CD1c-positive myeloid dendritic cell (primary cell): Measurements from ENCODE around the gene MOSPD2.

Source experiments
- DNase-seq: peaks from one replicate; pipeline ENCODE4 v3.0.0-alpha.2; 2016; ENCODE audit errors: extremely low spot score

MOSPD2 gene

DNA sequence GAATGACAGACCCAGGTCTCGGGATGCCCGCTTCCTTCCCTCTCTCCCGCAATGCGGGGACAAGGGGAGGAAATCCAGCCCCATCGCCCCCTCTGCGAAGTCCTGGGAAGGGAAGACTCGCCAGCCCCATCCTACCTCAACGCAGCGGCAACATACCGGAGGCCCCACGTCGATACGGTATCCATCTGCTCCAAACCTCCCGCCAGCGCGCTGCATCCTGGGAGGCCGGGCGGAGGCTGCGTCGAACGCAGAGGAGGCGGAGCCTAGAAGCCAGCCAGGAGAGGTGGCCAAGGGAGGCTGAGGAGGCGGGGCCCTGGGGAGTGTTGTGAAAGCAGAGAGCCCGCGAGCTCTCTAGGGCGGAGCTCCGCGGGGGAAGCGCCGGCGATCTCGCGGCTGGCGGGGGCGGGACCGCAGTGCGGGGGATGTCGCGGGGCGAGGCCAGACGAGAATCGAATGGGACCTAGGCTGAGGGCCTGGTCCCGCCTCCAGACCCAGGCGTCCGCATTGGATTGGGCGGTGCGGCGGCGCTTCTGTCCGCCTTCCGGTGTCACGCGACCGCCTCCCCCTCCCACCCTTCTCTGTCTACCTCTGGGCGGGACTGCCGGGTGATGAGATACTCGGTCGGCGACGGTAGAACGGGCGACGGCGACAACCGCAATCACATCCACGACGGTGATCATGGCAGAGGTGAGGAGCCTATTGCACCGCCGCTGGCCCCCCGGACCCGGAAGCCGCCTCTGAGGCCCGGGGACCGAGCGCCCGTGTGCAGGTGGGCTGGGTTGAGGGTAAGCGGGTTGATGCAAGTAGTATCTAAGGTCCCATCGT, at the start of gene MOSPD2, which contains the start of gene FANCB:
TSS of gene MOSPD2 (plus strand) at position 571 of the 825 bp plus-strand sequence. CDS start at position 679, 108 bp downstream.
TSS of gene FANCB (minus strand) at position 219 of the 825 bp plus-strand sequence. CDS start 7,559 bp downstream, outside the sequence.
- DNase-seq: peak; percentile 94

DNA sequence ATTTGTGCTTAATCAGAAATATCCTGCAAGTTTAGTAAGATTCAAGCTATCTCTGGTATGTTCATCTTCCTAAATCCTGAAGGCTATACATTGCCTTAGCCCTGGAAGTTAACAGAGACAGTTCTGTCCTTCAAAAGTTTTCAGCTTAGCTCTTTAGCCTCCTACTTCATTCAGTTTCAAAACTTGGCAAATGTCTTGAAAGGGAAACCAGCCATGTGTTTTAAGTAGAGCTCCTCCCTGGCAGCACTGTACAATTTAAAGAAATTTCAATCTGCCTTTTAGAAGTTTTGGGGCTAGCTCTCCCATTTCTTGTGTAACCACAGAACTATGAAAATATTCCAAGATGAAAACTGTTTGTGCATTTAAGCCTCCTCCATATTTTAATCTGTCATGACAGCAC, 47.4 kb upstream of the MOSPD2 start:
- no peak for DNase-seq

DNA sequence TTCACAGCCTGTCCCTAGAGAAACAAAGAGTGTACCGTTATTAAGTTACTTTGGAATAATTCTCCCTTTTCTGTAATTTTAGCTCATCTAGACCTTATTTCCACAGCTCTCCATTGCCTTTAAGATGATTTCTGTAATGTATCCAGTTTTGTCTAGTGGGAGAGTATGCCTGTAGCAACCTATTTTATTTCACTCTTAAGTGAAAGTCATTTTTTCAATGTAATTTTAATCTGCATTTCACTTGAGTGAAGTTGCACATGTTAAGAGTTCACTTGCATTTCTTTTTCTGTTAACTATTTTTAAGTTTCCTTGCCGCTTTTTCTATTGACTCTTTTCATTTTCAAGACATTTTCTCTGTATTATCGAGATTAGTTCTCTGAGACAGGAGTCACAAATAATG, 46.9 kb upstream of the MOSPD2 start:
- DNase-seq: no peak

DNA sequence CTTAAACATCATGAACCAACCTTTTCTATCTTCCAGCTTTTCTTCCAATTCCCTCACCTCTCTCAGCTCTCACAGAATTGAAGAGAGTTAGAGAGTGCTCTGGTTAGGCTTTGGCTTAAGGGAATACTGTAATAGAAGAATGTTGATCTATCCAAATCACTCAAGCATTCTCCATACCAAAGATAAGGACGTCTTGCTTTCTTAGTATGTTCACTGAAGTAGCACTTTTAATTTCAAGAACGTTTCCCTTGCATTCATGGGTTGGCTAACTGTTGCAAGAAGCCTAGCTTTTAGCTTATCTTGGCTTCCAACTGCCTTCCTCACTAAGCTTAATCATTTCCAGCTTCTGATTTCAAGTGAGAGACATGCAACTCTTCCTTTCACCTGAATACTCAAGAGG, 43.6 kb upstream of the MOSPD2 start:
- no peak for DNase-seq

DNA sequence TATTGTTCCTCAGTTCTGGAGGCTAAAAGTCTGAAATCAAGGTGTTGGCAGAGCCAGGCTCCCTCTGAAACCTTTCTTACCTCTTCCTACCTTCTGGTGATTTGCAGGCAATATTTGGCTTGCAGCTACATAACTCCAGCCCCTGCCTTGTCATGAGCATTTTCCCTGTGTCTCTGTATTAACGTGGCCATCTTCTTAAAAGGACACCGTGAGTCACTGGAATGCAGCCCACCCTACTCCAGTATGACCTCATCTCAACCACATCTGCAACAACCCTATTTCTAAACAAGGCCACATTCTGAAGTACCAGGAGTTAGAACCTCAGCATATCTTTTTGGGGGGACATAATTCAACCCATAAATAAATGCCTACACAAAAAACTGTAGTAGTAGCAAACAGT, 41.1 kb upstream of the MOSPD2 start:
- DNase-seq: no peak

DNA sequence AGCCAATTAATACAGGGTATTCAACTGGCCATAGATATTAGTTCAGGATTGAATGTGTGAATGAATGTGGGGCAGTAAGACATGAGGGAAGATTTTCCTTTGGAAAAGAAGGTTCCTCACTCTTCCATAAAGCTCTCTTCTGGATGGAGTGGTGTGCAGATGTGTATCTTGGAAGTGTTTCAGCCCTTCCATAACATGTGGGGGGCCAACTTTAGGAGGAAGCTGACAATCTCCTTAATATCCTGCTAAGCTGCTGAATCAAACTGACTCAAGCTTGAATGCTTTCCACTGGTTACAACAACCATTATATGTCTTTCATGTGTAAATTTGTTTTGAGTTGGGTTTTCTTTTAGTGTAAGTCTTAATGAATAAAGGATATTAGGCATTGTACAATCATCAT, 40.6 kb upstream of the MOSPD2 start:
- DNase-seq: no peak

DNA sequence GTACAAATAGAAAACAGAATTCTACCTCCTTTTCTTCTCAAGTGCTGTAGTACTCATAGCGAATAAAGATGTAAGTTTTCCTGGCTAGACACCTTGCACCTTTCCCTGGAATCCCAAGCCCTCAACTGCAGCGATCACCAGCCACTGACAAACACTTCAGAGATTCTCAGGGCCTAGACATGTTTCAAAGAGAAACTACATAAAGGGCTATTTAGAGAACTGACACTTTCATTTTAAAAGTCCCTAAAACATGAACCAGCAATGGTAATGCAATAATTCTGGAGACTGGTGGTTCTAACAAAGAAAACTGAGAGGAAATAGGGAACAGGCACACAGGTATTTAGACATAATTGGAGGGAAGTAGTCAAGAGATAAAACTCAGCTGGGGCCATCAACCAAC, 36.1 kb upstream of the MOSPD2 start:
- DNase-seq: no peak

DNA sequence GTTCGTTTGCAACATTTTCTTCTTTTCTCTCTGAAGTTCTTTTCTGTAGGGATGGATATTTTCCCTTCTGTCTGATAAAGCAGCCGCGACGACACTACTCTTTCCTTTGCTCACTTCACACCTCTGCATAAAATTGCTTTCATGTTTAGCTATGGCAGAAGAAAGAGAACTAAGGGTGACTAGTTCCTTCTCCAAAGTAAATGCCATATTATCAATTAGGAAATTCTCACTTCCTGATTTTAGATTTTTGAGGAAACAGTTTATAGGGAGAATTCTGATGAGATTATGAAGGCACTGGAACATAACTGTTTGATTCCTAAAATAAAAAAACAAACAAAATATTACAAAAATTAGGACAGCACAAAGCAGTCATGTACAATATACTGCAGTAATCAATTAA, 29.6 kb upstream of the MOSPD2 start:
- peak; percentile 61 for DNase-seq

DNA sequence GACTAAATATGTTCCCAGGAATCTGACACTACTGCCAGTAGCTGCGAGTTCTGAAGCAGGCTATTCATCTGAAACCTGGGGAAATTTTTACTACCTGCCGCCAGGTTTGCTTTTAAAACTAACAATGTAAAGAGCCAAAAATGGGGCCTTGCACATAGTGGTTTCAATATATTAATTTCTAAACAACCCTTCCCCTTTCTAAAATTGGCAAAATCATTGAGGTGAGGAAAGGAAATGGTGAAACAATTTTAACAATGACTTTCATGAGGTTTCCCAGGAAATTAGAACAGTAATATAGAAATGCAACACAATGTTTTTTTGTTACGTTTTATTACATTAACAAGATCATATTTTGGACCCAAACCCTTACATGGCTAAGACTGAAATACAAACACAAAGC, 21.7 kb upstream of the MOSPD2 start:
- peak; percentile 22 for DNase-seq

DNA sequence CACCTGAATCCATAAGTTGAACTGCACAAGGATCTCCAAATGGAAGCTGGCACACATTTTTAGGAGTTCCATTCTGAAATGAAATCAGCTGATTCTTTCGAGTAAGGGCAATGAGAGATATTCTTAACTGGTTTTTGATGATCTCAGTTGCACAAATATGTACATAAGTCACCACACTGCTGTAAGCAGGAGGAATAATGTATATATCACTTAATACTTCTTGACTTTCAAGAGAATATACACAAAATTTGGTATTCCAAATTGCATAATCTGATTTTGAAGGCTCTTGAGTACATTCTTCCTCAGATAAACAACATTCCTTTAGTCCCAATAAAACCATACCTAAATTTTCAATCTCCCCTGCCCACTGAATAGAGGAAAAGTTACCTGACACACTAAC, 8.6 kb upstream of the MOSPD2 start:
- DNase-seq: no peak

DNA sequence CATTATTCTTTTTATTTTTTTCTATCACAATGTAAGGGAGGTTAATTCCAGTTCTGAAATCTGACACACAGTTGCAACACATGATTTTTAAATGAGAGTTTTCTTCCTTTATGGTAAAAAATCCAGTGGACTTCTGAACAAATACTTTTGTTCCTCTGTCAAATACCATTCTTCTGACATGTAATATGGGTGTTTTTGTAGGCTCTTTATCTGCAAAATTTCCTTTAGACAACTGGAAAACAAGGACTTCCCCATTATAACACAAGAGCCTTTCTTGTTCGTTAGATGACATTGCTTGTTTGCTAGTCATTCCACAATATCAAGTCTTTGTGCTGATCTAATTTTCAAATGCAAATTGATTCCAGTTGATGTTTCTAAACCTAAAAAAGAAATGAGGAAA, 8.0 kb upstream of the MOSPD2 start:
- no peak for DNase-seq

DNA sequence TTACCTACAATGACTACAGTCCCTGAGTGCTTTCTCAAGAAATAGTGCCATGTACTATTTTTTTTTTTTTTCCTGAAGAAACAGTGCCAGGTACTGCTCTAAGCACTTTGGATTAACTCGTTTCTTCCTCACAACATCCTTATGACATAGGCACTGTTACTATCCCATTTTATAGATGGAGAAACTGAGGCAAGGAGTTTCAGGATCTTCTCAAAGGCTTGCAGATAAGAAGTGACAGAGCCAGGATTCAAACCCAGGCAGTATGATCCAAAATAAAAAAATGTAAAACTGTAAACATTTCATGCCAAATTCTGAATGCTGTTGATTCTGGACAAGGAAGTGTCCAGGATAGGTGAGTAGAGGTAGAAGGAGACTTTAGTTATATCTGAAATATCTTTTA, 1.5 kb upstream of the MOSPD2 start:
- no peak for DNase-seq

DNA sequence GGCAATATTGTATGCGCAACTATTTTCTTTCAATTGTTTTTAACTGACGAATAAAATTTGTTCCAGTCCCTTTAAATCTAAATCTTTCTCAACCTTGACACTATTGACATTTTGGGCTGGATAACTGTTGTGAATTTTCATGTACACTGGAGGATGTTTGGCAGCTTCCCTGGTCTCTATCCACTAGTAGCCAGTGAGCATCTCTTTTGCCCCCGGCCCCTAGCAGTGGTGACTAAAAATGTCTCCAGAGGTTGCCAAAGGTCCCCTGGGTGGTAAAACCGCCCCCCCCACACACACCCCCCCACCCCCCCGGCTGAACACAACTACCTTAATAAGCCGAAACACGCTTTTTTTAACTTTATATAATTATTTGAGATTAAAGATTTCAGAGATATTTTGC, 866 bp upstream of the MOSPD2 start:
- DNase-seq: no peak

DNA sequence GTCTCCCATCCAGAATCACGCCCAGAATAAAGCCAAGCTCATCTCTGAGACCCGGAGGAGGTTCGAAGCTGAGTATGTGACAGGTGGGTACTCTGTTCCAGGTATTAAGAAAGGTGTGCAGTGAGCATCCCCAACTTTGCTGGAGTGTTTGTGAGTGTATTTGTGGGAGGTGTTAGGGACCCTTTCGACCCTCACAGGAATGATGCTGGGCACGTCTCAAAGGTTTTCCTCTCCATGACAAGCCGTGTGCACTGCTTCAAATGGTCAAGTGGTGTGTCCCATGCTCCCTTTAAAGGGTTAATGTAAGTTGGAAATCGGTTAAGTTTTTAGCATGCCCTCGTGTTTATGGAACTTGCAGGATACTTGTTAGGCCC, 442 bp downstream of the MOSPD2 start:
- DNase-seq: no peak

DNA sequence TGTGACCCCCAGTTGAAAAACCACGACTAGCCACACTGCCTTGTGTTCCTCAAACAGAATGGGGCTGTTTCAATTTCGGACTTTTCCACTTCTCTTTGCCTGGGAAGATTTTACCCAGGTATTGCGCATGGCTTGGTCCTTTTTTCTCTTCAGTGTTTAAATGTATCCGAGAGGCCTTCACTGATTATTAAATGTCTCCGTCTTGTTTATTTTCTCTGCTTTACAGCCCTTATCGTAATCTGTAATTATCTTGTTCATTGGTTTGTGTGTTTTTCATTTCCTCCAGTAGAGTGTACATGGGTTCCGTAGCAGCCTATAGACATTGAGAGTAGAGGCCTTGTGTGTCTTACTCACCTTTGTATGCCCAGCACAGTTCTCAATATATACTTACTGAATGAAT, 2.4 kb downstream of the MOSPD2 start:
- no peak for DNase-seq

DNA sequence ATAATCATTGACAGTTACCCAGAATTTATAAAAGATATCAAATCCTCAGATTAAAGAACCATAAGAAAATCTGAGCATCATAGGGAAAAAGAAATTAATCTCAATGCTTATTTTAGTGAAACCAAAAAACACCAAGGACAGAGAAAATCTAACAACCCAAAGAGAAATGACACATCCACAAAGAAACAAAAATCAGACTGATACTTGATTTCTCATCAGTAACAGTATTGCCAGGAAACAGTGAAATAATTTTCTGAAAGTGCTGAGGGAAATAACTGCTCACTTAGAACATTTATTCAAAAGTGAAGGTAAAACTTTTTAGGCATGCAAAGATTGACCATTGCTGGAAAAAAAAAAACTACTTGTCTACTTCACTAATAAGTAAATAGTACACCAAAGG, 10.6 kb downstream of the MOSPD2 start:
- no peak for DNase-seq

DNA sequence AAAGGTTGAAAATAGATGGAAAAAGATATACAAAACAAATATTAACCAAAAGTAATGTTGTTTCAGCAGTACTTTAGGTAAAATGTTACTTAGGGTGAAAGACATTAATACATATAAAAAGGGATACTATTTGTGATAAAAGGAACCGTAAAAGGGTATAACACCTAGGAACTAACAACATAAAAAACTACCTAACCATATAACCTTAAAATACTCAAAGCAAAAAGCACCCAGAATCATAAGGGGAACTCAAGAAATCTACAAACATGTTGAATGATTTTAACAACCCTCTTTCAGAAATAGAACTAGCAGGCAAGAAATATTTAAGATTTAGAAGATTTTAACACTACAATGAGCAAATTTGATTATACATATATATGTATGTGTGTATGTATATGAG, 11.5 kb downstream of the MOSPD2 start:
- no peak for DNase-seq

DNA sequence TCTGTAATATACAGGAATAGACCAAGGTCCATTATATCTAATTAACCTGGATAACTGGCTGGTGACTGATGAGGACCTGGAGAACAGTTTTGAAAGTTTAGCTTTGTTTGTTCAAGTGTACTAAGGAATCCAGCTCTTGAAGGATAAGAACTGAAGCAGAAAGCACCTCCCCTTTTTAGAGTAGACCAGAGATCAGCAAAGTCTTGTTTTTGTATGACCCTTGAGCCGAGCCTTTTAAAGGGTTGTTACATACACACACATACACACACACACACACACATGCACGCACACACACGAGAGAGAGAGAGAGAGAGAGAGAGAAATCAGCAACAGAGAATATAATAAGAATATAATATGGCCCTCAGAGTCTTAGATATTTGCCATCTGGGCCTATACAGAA, 13.0 kb downstream of the MOSPD2 start:
- DNase-seq: no peak

DNA sequence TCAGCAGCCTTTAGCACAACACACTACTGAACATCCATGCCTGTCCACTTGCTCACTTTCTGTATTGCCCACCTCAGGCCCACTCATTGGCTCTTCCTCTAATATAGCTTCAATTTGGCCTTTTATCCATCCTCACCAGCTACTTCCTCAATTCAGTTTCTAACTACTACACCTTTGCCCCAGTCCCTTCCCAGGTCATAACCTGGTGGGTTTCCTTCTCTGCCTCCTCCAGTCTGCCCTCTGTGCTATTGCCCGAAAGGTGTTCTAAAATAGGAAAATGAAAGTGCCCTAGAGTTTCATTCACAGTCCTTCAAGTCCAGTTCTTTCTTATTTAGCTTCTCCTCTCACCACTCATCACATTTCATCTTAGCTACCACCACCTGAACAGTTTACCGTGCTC, 23.1 kb downstream of the MOSPD2 start:
- no peak for DNase-seq

DNA sequence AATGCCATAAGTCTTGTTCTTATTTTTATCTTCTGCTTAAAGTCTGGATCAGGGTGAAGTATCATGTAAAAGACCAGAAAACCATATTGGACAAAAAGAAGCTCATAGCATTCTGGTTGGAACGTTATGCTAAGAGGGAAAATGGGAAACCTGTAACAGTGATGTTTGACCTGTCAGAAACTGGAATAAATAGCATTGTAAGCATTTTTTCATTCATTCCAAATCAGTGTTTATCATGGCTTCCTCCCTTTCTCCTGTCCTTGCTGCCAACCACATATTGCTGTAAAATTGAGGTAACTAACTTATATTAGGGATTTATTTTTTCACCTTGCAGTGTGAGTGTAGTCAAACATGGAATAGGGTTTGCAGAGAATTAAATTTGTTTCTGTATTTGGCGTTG, 23.8 kb downstream of the MOSPD2 start:
- no peak for DNase-seq

DNA sequence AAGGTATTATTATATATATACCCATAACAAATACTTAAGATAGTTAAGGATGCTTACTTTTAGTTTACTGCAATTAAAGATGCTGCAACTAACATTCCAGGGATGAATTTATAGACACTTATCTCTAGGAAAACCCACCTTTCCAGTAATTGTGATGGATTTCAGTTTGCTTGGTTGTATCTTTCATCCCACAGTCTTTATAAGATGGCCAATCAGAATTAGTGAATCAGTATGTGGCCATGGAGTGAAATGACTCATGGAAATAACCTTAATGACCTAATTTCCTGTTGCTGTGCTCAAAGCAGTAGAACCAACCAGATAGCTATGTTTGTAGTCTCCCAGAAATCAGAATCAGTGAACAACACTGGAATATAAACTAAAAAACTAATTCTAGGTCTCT, 26.4 kb downstream of the MOSPD2 start:
- DNase-seq: peak; percentile 24

DNA sequence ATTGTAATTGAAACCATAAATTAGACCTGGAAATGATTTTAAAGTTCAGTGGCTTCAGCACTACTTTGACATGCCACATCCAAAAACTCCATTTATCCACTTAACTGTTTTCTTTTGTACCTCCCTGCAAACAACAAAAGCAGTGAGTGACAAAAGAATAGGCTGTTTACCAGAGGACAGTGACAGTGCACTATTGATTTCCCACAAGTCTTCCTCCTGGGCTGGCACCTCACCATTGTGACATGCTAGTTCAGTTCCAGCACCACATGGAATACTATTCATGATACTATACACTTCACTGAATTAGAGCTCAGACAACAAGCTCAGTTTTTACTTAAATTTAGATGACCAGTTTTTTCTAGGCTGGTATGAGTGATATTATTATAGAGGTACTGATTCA, 29.3 kb downstream of the MOSPD2 start:
- DNase-seq: no peak

DNA sequence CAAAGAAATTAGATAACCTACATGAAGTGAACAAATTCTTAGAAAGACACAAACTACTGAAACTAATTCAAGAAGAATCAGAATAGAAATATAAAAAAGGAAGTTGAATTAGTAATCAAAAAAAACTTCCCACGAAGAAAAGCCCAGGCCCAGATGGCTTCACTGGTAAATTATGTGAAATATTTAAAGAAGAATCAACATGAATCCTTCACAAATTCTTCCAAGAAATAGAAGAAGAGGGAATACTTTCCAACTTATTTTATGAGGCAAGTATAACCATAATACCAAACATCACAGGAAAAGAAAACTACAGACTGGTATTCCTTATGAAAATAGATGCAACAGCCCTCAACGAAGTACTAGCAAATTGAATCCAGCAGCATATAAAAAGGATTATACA, 30.7 kb downstream of the MOSPD2 start:
- DNase-seq: no peak

DNA sequence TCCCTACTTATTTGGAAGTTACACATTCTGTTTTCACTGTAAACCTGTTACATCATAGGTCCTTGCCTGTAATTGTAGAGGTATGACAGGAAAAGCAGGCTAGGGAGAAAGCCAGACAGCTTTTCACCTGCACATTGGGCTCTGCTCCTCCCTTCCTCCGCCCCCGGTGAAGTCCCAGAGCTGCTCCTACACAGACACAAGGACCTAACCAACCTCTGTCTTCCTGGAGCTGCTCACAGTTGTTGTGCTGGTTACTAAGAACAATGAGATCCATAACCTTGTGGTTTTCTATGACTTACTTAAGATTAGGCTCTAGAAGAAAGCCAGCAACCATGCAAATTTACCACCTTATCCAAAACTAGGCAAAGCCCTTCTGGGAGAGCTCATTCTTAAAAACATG, 40.0 kb downstream of the MOSPD2 start:
- no peak for DNase-seq
